ENCODE data around the gene MDK. TPM values are rescaled to one million over a fixed set of nuclear protein-coding genes. Genes with fewer than 3 reads are reported as not detected.

The MDK gene
- total and polyA plus RNA-seq, 3 donors from 2014 or later = 14.4 to 51.5 (median 14.5) TPM

GRCh38 chr11:46393231-46393616, 11.8 kb downstream of the MDK start:
- TF ChIP-seq POLR2A (IDR thresholded peaks at IDR 0.05) (no peak), CTCF (IDR thresholded peaks at IDR 0.05) (no peak)
- no peaks in the 10 kb centered on the region for H3K27me3 ChIP-seq
- H3K27ac ChIP-seq = no peak overlapping the region
- intact Hi-C loops (cut with DNase I; ENCODE audit: low total_unique reads) = loop anchor here (10.0 kb wide), 1 partner anchor 132 kb away; no protein-coding TSS in a partner anchor
- H3K9me3 ChIP-seq = no peaks in the 10 kb centered on the region
- DNase-seq = no peak
- H3K4me3 ChIP-seq = peak overlapping the region in 1 of 2 donors; percentile 29
- no peaks in the 10 kb centered on the region for H3K36me3 ChIP-seq (ENCODE audit: low read depth, missing control alignments)
- 45 to 57% methylated on average over 4 of the region's 4 CpGs for WGBS, 2 donors
- peaks cover 23% of the 10 kb centered on the region for H3K4me1 ChIP-seq

GRCh38 chr11:46393759-46394158, 12.3 kb downstream of the MDK start:
- Histone ChIP-seq H3K27me3 (no peaks in the 10 kb centered on the region), H3K36me3 (ENCODE audit: low read depth, missing control alignments) (no peaks in the 10 kb centered on the region), H3K27ac (no peak overlapping the region), H3K9me3 (no peaks in the 10 kb centered on the region), H3K4me3 (no peak overlapping the region), H3K4me1 (peaks cover 18% of the 10 kb centered on the region)
- 65 to 85% methylated on average over 4 of the region's 4 CpGs for WGBS, 2 donors
- intact Hi-C loops (cut with DNase I; ENCODE audit: low total_unique reads) = loop anchor here (10.0 kb wide), 1 partner anchor 131 kb away; no protein-coding TSS in a partner anchor
- TF ChIP-seq POLR2A (IDR thresholded peaks at IDR 0.05) = no peak
- no peak for TF ChIP-seq CTCF (IDR thresholded peaks at IDR 0.05)
- DNase-seq = no peak

GRCh38 chr11:46397526-46397925, 16.1 kb downstream of the MDK start:
- no peaks in the 10 kb centered on the region for H3K27me3 ChIP-seq
- peaks cover 7% of the 10 kb centered on the region for H3K4me1 ChIP-seq
- no peak overlapping the region for H3K4me3 ChIP-seq
- DNase-seq = no peak
- WGBS, 2 donors = 87 to 93% methylated on average over 3 to 12 of the region's 19 CpGs
- intact Hi-C loops (cut with DNase I; ENCODE audit: low total_unique reads) = loop anchor here (10.0 kb wide), 1 partner anchor 127 kb away; no protein-coding TSS in a partner anchor
- H3K9me3 ChIP-seq = no peaks in the 10 kb centered on the region
- no peaks in the 10 kb centered on the region for H3K36me3 ChIP-seq (ENCODE audit: low read depth, missing control alignments)
- no peak for TF ChIP-seq CTCF (IDR thresholded peaks at IDR 0.05)
- no peak for TF ChIP-seq POLR2A (IDR thresholded peaks at IDR 0.05)
- H3K27ac ChIP-seq = no peak overlapping the region

- H3K36me3 ChIP-seq (ENCODE audit: low read depth, missing control alignments) = no peaks in the 10 kb centered on the region
Observed at GRCh38 chr11:46402957-46403902, 21.8 kb downstream of the MDK start.

More at GRCh38 chr11:46402957-46403902, 21.8 kb downstream of the MDK start:
- intact Hi-C loops (cut with DNase I; ENCODE audit: low total_unique reads) = no loop called here
- 66 to 67% methylated on average over 5 to 6 of the region's 6 CpGs for WGBS, 2 donors
- no peaks in the 10 kb centered on the region for H3K27me3 ChIP-seq
- H3K9me3 ChIP-seq = no peaks in the 10 kb centered on the region
- TF ChIP-seq POLR2A (IDR thresholded peaks at IDR 0.05) (no peak), CTCF (IDR thresholded peaks at IDR 0.05) (no peak)
- DNase-seq = no peak
- no peak overlapping the region for H3K4me3 ChIP-seq
- no peak overlapping the region for H3K27ac ChIP-seq
- H3K4me1 ChIP-seq = peaks cover 5% of the 10 kb centered on the region
